K562 (cell line): ENCODE measurements around the gene LBP. TPM values are rescaled to one million over a fixed set of nuclear protein-coding genes. Genes with fewer than 3 reads are reported as not detected.

Source experiments
- FIP1L1 ChIP-seq: fragments of 200-400 bp; formaldehyde crosslinking; IDR thresholded peaks from 2 replicates; pipeline ENCODE4 v1.6.1; 2018; ENCODE audit warnings: mild to moderate bottlenecking, low read depth, low read length; ENCODE audit not compliant: poor library complexity, severe bottlenecking
- HNRNPUL1 ChIP-seq: fragments of 200-400 bp; formaldehyde crosslinking; IDR thresholded peaks from 2 replicates; pipeline ENCODE4 v1.6.1; 2017; ENCODE audit warnings: low read length
- JUNB ChIP-seq: fragments of 450-650 bp; formaldehyde crosslinking; conservative IDR thresholded peaks from 2 replicates; pipeline ENCODE4 v1.4.0; 2020; ENCODE audit warnings: mild to moderate bottlenecking
- MCM2 ChIP-seq: fragments of 450-650 bp; IDR thresholded peaks from 2 replicates; pipeline ENCODE4 v1.6.1; 2017; ENCODE audit warnings: low read depth, mild to moderate bottlenecking
- PHB ChIP-seq: fragments of 250-450 bp; sonication (Bioruptor Pico); IDR thresholded peaks from 2 replicates; pipeline ENCODE4 v1.5.0; 2021
- RBM14 ChIP-seq: fragments of 200-400 bp; formaldehyde crosslinking; IDR thresholded peaks from 2 replicates; pipeline ENCODE4 v1.6.1; 2018; ENCODE audit warnings: low read depth, mild to moderate bottlenecking, low read length, moderate library complexity, borderline replicate concordance; ENCODE audit not compliant: insufficient read depth
- RBM25 ChIP-seq: fragments of 200-400 bp; formaldehyde crosslinking; IDR thresholded peaks from 2 replicates; pipeline ENCODE4 v1.6.1; 2018; ENCODE audit warnings: low read length, low read depth, moderate library complexity; ENCODE audit not compliant: severe bottlenecking
- RCOR1 ChIP-seq, 2 experiments: IDR thresholded peaks; 2 replicates each; pipeline ENCODE4 v1.6.1; 2012; ENCODE audit warnings: low read depth in 2 of 2, low read length in 2 of 2, borderline replicate concordance in 1 of 2, improper control_type of control experiment in 1 of 2
- TBP ChIP-seq: optimal IDR thresholded peaks from 2 replicates; pipeline ENCODE3; 2011; ENCODE audit warnings: low read depth, low read length, improper control_type of control experiment
- polyA plus RNA-seq, 8 experiments: library from polyadenylated mRNA; depleted of rRNA in 4 of 8; stranded (reverse) in 5 of 8; unstranded in 3 of 8; fragments of >200 nt; fragmentation: Nextera tagmentation in 2 of 8; fragmentation: Illumina TruSeq in 1 of 8; extraction: Ambion mirVana in 2 of 8; extraction: Trizol in 1 of 8; gene quantifications; 2 replicates each; pipeline versions ENCODE4 v1.2.1 to v1.2.3, GENCODE V29; 2011 to 2014; ENCODE audit warnings: inconsistent platforms in 1 of 8, missing spikeins in 1 of 8
- total RNA-seq, 7 experiments: library from RNA; depleted of rRNA in 6 of 7; stranded (reverse); fragments of >200 nt in 6 of 7; fragmentation: Illumina TruSeq in 2 of 7; extraction: Trizol in 2 of 7; gene quantifications; 2 replicates each; pipeline versions ENCODE4 v1.2.1 to v1.2.3, GENCODE V29; 2011 to 2021; ENCODE audit warnings: low replicate concordance in 1 of 7
- TF ChIP-seq, protein P1 (sequence below), 2 experiments: fragments of 250-450 bp in 1 of 2; fragments of 450-650 bp in 1 of 2; sonication (Bioruptor Pico) in 1 of 2; IDR thresholded peaks; 2 replicates each; pipeline versions ENCODE4 v1.6.1 to v1.8.0; 2016 to 2021; ENCODE audit warnings: mild to moderate bottlenecking in 2 of 2, moderate library complexity in 2 of 2, missing compliant biosample characterization in 1 of 2, missing genetic modification characterization in 1 of 2
- TF ChIP-seq, protein P2 (sequence below): fragments of 250-450 bp; sonication (Bioruptor Pico); IDR thresholded peaks from 2 replicates; pipeline ENCODE4 v1.4.0; 2020; ENCODE audit warnings: mild to moderate bottlenecking, moderate library complexity

Gene LBP
- total and polyA plus RNA-seq, 9 of the 15 experiments (the other 6 are each of a cell fraction or from before 2014, with no cell fraction given) = 0.06 to 0.31 (median 0.09) TPM; not detected in 3

DNA sequence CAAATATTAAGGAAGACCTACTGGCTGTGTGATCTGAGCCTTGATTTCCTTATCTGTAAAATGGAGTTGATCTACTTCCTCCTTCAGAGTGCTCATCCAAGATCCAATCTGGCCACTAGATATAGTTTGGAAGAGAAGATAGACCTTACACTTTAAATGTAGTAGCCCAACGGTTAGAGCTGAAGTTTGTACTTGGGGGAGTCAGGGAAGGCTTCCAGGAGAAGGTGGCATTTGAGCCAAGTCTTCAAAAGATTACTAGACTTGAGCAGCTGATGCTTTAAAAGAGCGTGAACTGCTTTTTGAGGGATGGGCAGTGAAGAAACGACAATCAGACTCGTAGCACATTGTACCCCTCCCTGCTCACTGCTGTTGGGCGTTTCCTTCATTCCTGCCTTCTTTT lies 3.6 kb downstream of the LBP start (continued):
- no peak for TF ChIP-seq RBM14
- no peak for TF ChIP-seq HNRNPUL1
- TF ChIP-seq MCM2 = no peak
- no peak for TF ChIP-seq FIP1L1
- no peak for TF ChIP-seq TBP
- TF ChIP-seq, protein P1, sequence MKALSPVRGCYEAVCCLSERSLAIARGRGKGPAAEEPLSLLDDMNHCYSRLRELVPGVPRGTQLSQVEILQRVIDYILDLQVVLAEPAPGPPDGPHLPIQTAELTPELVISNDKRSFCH (CRISPR knock-in tag; IDR thresholded peaks at IDR 0.05) = no peak
- TF ChIP-seq, protein P1 (tag; IDR thresholded peaks at IDR 0.05) = no peak
- TF ChIP-seq PHB (CRISPR knock-in tag) = no peak
- TF ChIP-seq RCOR1 (IDR thresholded peaks at IDR 0.05; ENCODE audit: borderline replicate concordance in 1 of 2, low read depth in 2 of 2, low read length in 2 of 2) = peak in 1 of 2 experiments; percentile 33; a peak in 1 of 4 replicates
- TF ChIP-seq, protein P2, sequence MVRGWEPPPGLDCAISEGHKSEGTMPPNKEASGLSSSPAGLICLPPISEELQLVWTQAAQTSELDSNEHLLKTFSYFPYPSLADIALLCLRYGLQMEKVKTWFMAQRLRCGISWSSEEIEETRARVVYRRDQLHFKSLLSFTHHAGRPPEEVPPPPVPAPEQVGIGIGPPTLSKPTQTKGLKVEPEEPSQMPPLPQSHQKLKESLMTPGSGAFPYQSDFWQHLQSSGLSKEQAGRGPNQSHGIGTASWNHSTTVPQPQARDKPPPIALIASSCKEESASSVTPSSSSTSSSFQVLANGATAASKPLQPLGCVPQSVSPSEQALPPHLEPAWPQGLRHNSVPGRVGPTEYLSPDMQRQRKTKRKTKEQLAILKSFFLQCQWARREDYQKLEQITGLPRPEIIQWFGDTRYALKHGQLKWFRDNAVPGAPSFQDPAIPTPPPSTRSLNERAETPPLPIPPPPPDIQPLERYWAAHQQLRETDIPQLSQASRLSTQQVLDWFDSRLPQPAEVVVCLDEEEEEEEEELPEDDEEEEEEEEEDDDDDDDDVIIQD = no peak
- no peak for TF ChIP-seq JUNB (CRISPR knock-in tag)
- peak; percentile 58 for TF ChIP-seq RBM25
